C4-2B (cell line): ENCODE results near the gene SYNE4.

Source experiments
- H3K27ac ChIP-seq: fragments of 450-650 bp; 2 replicates; pipeline ENCODE4 v1.5.1; 2017
- ZFX ChIP-seq: fragments of 450-650 bp; IDR thresholded peaks from 2 replicates; pipeline ENCODE4 v1.6.1; 2017
- TF ChIP-seq, protein P1 (sequence below): fragments of 450-650 bp; conservative IDR thresholded peaks from 2 replicates; pipeline ENCODE4 v1.5.1; 2017; ENCODE audit warnings: mild to moderate bottlenecking

SYNE4 gene, protein sequence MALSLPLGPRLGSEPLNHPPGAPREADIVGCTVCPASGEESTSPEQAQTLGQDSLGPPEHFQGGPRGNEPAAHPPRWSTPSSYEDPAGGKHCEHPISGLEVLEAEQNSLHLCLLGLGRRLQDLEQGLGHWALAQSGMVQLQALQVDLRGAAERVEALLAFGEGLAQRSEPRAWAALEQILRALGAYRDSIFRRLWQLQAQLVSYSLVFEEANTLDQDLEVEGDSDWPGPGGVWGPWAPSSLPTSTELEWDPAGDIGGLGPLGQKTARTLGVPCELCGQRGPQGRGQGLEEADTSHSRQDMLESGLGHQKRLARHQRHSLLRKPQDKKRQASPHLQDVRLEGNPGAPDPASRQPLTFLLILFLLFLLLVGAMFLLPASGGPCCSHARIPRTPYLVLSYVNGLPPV

DNA sequence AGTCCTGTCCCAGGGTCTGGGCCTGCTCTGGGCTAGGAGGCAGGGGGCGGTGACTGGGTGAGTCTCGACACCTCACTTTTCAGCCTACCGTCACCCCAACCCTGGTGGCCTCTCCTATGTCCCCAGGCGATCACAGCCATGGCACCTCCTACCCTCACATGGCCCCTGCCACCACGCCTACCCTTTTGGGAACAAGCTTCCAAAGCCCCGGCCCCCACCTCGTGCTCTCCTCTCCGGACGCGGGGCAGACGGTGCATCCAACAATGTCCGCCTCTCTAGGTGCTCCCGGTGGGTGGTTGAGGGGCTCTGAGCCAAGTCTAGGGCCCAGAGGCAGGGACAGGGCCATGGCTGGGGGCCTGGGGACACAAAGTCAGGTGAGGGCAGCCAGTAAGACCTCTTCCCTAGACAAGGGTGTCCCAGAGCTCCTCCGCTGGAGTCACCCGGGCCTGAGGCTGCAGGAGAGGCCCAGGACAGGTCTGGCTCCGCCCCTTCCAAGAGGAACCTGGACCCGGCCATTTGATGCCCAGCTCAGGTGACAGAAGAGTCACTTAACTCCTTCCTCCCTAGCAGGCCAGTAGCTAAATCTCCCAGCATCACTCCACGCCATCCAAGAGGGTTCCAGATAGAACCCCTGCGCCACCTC, at the start of gene SYNE4:
Gene SYNE4, minus strand, starts transcription at position 478 of the 643 bp plus-strand sequence. Its CDS starts 132 bp downstream, at position 346.
- TF ChIP-seq, protein P1, sequence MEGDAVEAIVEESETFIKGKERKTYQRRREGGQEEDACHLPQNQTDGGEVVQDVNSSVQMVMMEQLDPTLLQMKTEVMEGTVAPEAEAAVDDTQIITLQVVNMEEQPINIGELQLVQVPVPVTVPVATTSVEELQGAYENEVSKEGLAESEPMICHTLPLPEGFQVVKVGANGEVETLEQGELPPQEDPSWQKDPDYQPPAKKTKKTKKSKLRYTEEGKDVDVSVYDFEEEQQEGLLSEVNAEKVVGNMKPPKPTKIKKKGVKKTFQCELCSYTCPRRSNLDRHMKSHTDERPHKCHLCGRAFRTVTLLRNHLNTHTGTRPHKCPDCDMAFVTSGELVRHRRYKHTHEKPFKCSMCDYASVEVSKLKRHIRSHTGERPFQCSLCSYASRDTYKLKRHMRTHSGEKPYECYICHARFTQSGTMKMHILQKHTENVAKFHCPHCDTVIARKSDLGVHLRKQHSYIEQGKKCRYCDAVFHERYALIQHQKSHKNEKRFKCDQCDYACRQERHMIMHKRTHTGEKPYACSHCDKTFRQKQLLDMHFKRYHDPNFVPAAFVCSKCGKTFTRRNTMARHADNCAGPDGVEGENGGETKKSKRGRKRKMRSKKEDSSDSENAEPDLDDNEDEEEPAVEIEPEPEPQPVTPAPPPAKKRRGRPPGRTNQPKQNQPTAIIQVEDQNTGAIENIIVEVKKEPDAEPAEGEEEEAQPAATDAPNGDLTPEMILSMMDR = no peak
- TF ChIP-seq ZFX = peak; percentile 84; the same call in 1 of the 2 replicates
- peak within 1 kb of the TSS; percentile 93 for H3K27ac ChIP-seq

DNA sequence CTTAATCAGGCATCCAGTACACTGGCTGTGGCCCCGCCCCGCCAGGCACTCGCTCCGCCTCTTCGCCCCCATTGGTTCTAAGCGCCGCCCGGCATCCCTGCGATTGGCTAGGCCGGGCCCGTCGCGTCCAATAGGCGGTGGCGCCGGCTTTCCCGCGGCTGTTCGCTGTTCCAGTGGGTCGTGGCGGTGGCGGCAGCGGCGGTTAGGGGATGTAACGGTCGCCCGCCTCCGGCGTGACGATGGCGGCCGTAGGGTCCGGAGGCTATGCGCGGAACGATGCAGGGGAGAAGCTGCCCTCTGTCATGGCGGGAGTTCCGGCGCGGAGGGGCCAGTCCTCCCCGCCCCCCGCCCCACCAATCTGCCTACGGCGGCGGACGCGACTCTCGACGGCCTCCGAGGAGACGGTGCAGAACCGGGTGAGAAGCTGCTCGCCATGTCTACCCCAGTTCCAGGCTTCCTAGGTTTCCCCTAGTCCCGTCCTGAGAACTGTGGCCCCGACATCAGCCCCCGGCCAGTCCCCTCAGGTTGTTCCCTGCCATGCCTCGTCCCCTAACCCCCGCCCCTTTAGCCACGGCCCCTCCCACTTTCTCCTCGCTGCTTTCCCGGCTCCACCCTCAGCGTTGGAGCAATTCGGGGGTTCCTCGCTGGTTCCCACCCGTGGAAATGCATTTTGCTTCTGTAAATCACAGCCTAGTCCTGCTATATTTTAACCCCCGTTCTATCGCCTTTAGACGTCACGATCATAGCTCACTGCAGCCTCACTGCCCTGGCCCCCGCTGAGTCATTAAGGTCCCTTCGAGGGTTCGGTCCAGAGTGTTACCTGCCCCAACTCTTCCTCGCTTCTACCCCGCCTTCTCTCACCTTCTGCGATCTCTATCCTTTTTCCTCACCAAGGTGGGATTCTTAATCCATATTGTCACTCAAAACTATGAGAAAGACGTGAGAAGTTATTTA, 46.4 kb upstream of the SYNE4 start, which contains the start of gene WDR62:
Gene WDR62, plus strand, starts transcription at position 165 of the 954 bp plus-strand sequence. Its CDS starts 75 bp downstream, at position 240.
- peak within 1 kb of the TSS; percentile 79 for H3K27ac ChIP-seq
- no peak for TF ChIP-seq ZFX
- TF ChIP-seq, protein P1 = peak; percentile 27

DNA sequence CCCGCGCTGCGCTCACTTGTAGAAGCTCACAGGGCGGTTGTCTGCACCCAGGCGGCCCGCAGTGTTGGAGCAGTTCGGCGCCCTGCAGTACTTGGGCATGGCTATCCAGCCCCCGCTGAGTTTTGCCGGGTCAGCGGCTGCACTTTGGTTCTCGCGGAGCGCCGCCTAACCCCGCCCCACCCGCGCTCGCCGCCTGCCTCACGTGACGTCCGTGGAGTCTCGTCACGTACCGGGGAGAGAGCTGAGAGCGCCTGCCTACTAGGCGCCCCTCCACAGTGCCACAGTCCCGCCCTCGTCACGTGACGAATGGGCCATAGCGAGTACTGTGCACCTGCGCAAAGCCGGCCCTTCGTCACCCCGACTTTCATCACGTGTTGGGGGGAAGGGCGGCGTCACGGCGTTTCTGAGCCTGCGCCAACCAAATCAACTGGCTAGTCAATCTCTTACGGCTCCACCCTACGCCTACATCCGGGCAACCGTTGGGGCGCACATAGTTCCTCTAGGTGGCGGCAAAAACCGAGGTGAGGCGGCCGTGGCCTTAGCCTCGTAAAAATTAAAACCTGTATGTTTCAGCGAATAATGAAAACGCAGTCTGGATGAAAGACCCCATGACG, 45.6 kb upstream of the SYNE4 start, which contains the start of gene THAP8:
Gene THAP8, minus strand, starts transcription at position 167 of the 614 bp plus-strand sequence. Its CDS starts 68 bp downstream, at position 99.
- TF ChIP-seq, protein P1 = peak; percentile 60
- TF ChIP-seq ZFX = no peak
- H3K27ac ChIP-seq = peak within 1 kb of the TSS; percentile 79

DNA sequence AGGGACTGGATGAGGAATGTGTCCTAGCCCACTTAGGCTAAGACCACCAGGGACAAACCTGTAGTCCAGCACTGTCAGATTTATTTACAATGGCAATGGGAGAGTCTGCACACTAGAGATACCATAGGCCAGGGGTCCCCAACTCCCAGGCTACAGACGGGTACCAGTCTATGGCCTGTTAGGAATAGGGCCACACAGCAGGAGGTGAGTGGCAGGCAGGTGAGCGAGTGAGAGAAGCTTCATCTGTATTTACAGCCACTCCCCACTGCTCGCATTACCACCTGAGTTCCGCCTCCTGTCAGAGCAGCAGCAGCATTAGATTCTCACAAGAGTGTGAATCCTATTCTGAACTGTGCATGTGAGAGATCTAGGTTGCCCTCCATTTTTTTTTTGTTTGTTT, 43.0 kb upstream of the SYNE4 start:
- H3K27ac ChIP-seq = no peak overlapping the region
- TF ChIP-seq ZFX = no peak
- TF ChIP-seq, protein P1 = no peak

DNA sequence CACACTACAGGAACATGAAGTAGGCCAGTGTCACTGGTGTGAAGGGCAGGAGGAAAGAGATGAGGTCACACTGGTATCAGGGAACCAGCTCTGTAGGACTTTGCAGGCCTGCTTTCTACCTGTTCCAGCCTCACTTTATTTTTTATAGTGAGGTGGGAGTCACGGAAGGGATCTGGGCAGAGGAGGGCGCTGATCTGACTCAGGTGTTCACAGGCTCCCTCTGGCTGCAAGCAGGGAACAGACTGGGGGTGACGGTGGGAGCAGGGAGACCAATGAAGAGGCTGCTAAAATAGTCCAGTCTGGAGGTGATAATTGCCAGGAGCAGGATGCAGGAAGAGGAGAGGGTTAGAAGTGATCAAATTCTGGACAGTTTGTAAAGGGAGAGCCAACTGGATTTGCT, 42.6 kb upstream of the SYNE4 start:
- no peak overlapping the region for H3K27ac ChIP-seq

DNA sequence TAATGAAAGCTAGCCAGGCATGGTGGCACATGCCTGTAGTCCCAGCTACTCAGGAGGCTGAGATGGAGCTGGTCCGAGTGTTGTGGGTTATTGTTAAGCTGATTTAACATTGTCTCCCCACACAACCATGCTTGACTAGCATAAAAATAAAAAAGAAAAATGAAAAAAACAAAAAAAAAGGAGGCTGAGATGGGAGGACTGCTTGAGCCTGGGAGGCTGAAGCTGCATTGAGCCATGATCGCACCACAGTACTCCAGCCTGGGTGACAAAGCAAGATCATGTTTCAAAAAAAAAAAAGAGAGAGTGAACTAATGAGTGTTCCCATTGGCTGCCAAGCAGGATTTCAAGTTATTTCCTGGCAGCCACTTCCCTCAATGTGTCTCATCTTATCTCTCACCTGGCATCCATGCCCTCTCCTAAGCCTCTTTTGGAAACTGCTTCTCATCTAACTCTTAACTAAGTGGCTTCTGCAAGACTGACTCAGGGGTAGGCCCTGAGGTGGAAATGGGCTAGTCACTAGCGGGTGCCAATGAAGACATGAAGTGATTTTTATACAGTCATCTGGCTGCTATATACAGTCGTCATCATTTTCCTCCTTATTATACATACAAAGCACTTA, 40.6 kb upstream of the SYNE4 start:
- TF ChIP-seq ZFX = no peak
- TF ChIP-seq, protein P1 = no peak
- H3K27ac ChIP-seq = no peak overlapping the region; the same call in 1 of the 2 replicates

More for the DNA sequence above, 42.6 kb upstream of the SYNE4 start:
- TF ChIP-seq ZFX = no peak
- TF ChIP-seq, protein P1 = no peak
